HG03064 (cell line): ENCODE measurements around the gene CCL22.
"Not testable (repeated sequence)": the region's sequence is repeated elsewhere in the genome, so short reads cannot be mapped to it uniquely, and the experiment has no call there.

ENCODE experiments used
- ATAC-seq: cut with Tn5 transposase; IDR thresholded peaks from one replicate; pipeline ENCODE4 v1.9.1; 2021; ENCODE audit warnings: low read depth; ENCODE audit not compliant: unreplicated experiment

Gene CCL22

DNA sequence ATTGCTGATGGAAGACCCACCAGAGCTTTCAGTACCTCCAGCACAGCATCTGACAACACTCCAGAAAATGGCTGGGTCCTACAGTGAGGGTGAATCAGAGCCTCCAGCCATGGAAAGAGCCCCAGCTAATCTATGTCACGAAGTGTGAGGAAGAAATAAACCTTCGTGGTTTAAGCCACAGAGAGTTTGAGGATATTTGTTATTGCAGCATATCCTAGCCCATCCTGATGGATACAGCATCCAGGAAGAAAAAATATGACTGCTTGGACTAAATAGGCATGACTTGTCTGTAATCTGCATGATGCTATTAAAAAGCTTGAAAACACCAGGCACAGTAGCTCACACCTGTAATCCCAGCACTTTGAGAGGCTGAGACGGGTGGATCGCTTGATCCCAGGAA is 32.7 kb downstream of the CCL22 start:
- no peak for ATAC-seq

DNA sequence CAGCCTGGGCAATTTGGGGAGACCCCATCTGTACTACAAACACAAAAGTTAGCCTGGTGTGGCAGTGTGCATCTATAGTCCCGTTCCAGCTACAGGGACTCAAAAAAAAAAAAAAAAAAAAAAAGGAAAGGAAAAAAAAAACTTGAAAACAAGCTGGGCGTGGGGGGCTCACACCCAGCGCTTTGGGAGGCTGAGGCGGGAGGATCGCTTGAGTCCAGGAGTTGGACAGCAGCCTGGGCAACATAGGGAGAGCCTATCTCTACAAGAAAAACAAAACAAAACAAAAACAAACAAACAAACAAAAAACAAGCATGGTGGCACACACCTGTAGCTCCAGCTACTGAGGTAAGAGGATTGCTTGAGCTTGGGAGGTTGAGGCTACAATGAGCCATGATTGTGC is 33.1 kb downstream of the CCL22 start:
- ATAC-seq, result no peak

DNA sequence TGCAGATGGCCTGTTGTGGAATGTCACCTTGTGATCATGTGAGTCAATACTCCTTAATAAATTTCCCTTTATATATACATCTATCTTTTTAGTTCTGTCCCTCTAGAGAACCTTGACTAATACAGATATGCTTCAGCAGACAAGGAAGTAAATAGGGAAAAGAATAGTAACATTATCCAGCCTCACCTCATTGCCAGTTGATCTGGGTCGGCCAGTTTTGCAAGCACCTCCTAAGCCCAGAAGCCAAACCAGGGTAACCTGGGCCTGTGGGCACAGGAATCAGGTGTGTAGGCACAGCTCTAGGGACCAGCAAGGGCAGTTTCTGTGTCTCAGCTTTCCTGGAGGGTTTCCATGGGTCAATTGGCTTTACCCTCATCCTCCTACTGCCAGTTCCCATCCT is 34.1 kb downstream of the CCL22 start:
- ATAC-seq, result no peak

DNA sequence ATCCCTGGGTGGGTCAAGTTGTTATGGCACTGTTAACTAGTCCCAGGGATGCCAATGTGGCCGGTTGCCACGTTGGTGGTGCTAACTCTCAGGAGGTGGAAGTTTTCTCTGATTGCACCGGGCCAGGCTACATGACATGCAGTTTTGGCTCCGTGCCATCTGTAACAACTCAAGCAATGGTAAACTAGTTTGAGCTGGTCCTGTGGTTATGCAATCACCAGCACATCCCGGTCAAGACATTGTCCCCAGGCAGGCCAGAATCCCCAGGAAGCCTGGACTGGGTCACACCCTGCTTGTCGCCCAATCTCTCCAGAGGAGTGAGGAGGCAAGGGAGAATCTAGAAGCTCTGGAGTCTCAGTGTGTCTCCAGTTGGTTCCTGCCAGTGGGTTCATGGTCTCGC is 35.9 kb downstream of the CCL22 start:
- ATAC-seq, result no peak

DNA sequence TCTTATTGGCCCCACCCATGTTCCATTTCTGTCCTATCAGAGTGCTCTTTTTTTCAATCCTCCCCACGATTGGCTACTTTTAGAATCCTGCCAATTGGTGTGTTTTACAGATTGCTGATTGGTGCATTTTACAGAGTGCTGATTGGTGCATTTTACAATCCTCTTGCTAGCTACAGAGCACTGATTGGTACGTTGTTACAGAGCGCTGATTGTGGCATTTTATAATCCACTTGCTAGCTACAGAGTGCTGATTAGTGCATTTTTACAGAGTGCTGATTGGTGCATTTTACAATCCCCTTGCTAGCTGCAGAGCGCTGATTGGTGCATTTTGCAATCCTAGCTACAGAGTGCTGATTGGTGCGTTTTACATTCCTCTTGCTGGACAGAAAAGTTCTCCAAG is 36.4 kb downstream of the CCL22 start:
- no peak for ATAC-seq

DNA sequence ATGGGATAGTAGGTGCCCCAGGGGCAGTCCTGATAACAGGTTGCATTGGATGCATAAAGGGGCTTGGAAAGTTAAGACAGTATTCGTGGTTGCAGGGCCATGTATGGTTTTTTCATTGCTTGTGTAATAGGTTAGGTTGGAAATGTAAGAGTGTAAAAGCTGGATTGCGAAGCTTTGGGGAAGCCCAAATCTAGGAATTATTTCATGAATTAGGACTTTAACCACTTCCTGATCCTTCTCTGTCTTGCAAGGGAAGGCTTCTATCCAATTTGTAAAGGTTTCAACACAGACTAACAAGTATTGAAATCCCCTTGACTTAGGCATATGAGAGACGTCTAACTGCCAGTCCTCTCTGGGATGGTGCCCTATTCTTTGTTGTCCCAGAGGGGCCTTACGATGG is 38.2 kb downstream of the CCL22 start:
- no peak for ATAC-seq

DNA sequence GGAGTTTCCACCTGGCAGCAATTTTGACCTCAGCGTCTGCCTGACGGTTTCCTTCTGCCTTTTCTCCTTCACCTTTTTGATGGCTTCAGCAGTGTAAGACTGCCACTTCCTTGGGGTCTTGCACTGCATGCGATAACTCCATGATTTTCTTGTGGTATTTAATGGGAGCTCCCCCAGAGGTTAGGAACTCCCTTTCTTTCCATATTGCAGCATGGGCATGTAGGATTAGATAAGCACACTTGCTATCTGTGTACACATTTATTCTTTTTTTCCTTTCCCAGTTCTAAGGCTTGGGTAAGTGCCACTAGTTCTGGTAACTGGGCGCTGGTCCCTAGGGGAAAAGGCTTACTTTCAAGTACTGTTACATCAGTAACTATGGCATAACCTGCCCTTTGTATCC is 38.9 kb downstream of the CCL22 start:
- not testable (repeated sequence) for ATAC-seq

DNA sequence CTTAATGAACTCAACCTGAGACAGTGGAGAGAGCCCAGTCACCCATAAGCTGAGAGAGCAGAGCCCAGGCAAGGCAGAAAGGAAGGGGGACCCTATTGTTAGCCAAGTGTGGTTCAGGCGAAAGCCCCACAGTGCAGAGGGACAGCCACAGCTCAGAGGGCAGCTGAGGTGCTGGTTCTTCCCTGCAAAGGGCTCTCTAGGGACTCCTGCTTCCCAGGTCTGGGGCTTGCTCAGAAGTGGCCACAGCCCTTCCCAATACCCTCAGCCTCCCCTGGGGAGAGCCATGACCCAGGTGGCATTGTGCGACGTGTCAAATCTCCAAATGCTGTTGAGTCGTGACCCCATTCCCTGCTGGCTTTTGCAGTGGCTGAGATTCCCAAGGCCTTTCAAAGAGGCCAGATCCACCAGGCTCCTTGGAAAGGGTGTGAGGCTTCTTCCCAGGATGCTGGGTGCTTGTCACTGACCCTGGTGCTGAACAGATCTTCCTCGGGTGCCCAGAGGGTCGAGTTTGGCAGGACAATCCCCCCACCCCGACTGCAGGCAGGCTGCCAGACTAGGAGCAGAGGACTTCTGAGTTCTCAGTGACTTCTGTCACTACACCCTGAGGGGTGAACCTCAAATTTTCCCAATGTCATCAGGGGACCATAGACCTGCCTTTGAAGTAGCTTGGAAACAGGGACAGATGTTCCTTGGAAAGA is 43.5 kb downstream of the CCL22 start:
- no peak for ATAC-seq

DNA sequence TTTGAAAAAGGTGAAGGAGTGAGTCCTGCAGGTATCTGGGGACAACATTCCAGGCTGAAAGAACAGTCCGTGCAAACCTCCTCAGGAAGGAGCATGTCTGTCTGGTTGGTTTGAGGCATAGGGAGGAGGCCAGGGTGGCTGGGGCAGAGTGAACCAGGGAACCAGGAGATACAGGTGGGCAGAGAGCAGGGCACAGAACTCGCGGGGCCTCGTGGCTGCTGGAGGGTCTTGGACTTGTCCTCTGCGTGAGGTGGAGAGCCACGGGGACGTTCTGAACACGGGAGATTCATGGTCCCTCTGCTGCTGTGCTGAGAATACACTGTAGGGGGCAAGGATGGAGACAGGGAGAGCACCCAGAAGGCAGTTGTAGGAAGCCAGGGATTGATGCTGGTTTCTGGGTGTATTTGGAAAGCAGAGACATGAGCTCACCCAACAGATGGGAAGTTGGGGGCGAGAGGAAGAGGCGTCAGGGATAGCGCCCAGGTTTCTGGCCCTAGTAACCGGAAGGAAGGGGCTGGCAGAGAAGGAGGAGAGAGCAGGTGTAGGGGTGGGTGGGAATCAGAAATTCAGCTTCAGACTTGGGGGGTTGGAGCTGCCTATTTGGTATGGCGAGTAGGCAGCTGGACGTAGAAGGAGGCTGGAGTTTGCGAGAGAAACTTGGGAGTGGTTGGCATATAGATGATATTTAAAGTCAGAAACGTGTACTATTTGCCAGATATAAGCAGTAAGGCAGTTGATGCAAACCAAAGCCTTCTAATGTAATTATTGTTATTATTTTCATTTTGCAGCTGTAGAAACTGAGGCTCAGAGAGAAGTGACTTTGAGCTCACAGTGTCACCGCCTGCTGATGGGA is 45.6 kb downstream of the CCL22 start, which contains the start of gene CCL17:
CCL17 (plus strand) TSS at position 803 of the 853 bp plus-strand sequence. CDS start 9,166 bp downstream, outside the sequence.
- ATAC-seq, result no peak

DNA sequence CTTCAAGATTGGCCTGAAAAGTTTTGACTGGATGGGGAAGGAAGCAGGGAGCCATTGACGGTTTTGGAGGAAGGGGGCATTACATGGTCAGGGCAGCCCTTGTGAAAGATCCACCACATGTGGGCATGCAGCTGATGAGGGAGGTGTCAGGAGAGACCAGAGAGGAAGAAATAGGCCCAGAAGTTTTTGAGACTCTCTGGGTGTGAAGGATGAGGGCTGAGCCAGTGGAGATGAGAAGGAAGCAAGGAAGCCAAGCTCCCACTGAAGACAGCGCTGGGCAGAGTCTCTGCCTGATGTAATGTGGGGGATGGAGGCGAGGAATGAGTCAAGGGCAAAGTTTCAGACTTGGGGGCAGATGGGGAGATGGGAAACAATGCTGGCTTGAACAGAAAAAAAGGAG is 46.5 kb downstream of the CCL22 start:
- no peak for ATAC-seq

DNA sequence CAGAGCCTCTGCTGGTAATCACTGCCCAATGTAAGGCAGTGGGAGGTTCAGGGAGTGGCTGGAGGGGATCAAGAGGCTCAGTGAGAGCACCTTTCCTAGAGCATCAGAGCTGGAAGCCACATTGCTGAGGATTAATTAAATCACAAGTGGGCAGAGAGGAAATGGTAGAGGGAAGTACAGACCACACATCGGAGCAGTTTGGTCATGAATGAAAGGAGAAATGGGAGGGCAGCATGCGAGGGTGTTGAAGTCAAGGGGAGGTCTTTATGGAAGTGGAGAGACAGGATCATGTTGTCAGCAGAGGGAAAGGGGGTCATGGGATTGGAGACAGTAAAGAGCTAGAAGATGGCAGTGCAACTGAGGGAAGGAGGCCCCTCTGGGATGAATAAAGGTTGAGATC is 48.3 kb downstream of the CCL22 start:
- ATAC-seq, result no peak

DNA sequence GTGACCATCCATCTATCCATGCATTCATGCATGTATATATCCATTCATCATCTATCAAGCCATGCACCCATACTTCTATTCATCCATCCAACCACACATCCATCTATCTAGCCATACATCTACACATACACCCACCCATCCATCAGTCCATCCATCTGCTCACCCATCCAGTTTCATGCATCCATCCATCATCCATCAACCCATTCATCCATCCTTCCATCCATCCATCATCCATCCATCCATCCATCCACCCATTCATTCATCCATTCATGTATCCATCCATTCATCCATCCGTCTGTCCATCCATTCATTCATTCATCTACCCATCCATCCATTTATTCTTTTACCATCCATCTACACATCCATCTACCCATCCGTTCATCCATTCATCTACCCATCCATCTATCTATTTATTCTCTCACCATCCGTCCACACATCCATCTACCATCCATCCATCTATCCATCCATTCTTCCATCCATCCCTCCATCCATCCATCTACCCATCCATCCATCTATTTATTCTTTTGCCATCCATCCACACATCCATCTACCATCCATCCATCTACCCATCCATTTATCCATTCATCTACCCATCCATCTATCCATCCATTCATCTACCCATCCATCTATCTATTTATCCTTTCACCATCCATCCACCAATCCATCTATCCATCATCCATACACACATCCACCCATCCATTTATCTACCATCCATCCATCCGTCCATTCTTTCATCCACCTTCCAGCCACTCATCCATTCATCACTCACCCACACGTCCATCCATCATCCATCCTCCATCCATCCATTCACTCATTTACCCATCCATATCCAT is 49.2 kb downstream of the CCL22 start:
- no peak for ATAC-seq

DNA sequence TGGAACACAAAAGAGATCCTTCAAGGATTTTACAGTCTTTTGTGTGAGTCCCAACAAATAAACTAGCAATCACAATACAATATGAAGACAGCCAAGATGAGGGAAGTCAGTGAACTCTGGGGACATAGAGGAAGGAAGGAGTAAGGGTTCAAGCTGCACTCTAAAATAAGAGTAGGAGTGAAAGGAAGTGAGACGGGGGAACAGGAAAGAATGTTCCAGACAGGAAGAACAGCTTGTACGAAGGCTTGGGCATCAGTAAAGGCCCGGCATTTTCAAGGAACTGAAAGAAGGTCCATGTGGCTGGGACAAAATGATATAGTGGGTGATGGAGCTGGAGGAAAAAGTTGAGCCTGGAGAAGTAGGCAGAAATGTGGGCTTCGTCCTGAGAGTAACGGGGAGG is 50.5 kb downstream of the CCL22 start:
- no peak for ATAC-seq

DNA sequence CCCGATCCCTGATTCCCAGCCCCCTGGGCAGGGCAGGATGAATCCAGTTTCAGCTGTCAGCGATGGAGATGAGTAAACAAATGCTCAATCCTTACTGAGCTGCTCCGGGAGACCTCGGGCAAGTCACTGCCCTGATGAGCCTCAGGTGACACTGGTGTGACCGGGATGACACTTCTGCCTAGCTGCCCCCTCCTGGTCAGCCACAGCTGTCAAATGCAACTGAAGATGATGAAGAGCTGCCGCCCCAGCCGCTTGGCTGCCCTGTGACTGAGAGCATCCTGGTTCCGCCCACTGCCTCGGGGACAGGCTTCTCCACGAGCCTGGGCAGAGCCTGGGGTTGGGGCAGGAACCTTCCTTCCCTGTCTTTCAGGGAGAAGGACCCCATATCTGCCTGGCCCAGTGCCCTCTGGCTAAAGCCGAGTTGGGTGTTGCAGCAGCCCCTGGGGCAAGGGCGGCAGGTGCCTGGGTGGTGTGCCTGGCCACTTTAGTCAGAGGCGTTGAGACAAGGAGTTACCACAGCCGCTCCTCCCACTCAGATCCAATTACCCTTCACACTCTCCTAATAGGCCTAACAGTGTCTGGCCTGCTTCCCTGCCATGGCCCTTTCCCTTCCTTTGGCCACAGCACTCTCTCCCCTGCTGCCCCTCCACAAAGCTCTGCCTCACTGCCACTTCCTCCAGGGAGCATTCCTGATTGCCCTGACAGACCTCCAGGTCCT is 51.4 kb downstream of the CCL22 start:
- no peak for ATAC-seq

DNA sequence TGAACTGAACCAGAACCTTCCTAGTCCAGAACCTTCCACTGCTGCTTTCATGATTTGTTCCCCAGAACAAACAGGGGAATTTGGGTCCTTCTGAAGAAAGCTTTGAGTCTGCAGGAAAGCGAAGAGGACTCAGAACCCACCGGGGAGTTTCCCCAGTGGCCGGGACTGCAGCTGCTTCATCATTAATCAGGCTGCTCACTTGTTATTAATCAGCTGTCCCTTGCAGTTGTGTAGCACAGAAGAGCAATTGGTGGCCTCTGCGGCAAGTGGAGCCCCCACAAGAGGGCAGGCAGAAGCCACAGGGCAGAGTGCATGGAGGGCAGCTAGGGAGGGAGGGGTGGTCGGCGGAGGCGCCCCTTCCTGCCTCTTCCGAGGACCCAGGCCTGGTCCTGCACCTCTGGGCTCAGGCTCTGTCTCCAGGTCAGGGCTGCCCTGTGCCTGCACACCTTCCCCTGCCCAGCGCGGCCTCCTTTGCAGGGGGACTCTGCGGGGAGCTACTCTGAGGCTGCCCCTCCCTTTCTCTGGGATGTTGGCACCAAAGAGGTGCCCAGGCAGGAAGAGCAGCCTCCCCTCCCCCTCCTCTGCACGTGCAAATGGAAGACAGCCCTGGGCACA is 52.9 kb downstream of the CCL22 start:
- ATAC-seq, result no peak

DNA sequence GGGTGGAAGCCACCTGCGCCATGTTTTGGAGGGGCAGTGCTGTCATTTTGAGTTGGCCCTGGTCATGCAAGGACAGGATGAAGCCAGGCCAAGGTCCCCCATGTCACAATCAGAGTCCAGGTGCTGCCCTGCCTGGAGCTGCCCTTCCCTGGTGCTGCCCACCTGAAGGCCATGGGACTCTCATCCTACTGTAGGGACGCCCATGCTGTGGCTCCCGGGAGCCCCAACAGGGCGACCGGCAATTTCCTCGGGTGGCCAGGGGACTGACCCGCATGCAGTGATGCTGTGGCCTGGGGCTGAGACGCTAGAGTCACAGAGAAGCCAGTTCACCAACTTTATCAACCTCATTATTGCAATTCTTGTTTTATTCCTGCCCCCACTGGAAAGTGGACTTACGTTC is 54.0 kb downstream of the CCL22 start:
- no peak for ATAC-seq

DNA sequence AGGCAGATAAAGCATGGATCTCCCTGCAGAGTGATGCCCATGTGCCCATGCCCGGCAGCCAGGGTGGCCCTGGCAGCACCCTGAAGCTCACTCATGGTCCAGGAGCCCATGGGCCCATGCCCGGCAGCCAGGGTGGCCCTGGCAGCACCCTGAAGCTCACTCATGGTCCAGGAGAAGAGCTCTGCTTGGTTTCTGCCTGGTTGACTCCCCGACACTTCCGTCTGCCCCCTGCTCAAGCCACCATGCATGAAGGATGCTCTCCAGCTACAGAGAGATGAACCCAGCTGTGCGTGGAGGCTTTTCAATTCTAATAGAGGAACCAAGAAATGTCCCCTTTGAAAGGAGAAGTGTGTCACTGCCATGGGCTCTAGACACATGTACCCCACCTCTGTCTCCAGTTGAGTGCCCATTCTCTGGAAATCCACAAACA is 54.7 kb downstream of the CCL22 start:
- peak; percentile 66 for ATAC-seq

DNA sequence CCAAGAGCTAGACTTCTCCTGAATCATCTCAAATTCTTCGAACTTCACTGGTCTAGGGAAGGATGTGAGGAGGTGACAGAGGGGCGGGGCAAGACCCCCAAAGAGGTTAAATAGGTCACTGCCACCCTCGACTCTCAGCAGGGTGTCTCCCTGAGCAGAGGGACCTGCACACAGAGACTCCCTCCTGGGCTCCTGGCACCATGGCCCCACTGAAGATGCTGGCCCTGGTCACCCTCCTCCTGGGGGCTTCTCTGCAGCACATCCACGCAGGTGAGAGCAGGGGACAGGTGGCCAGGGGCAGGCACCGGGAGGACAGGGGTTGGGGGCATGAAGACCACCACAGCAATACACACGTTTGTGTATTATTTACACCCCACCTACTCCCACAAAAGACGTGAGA is 55.1 kb downstream of the CCL22 start:
- no peak for ATAC-seq
